Epidermal melanocyte (primary cell): ENCODE results near the gene PTCHD4.
A peak's percentile ranks its signal among the peaks of the same experiment; 100 is the strongest.
"Not testable (repeated sequence)": the region's sequence is repeated elsewhere in the genome, so short reads cannot be mapped to it uniquely, and the experiment has no call there.

Experiments
- DNase-seq: peaks from one replicate; pipeline ENCODE4 v3.0.0; 2011; ENCODE audit warnings: low spot score; ENCODE audit not compliant: insufficient read length

PTCHD4 gene

GRCh38 chr6:48111143-48111506 lies at the start of gene PTCHD4:
TSS of gene PTCHD4 (minus strand) at chr6:48111197. CDS start at chr6:48068957, 42,240 bp downstream.
- peak; percentile 67 for DNase-seq

DNA sequence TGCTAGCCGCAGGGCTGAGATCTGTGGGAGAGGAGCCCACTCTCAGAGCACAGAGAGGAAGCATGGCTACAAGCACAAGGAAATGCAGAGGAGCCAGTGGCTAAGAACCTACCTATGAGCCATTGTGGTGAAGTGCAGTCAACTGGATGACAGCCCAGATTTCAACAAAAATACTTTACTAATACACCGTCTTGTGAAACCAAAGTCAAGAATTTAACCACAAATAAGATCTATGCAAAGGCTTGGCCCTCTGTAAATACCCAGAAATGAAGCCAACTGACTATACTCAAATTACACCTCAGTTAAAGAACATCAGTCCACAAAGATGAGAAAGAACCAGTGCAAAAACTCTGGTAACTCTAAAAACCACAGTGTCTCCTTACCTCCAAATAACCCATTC lies 40.1 kb upstream of the PTCHD4 start:
- no peak for DNase-seq

DNA sequence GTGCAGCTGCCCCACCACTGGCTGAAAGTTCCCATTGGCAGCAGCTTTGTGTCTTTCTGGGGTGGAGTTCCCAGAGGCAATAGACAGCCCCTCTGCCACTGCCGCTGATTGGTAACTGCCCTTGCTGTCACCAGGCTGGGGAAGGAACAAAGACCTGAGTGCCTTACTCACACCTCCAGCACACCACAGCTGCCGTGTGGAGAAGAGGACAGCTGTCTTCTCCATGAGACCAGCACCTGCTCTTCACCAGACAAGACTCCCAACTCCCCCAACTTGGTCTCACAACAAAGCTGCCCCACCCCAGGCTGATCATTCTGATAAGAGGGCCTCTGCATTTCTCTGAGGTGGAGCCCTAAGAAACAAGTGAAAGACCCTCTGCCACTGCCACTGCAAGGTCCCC lies 39.7 kb upstream of the PTCHD4 start:
- no peak for DNase-seq

- no peak for DNase-seq
Observed at GRCh38 chr6:48147051-48147450, 36.1 kb upstream of the PTCHD4 start.

- DNase-seq: no peak
Observed at GRCh38 chr6:48144021-48144420, 33.0 kb upstream of the PTCHD4 start.

GRCh38 chr6:48141975-48142374 lies 31.0 kb upstream of the PTCHD4 start:
- DNase-seq: no peak

DNA sequence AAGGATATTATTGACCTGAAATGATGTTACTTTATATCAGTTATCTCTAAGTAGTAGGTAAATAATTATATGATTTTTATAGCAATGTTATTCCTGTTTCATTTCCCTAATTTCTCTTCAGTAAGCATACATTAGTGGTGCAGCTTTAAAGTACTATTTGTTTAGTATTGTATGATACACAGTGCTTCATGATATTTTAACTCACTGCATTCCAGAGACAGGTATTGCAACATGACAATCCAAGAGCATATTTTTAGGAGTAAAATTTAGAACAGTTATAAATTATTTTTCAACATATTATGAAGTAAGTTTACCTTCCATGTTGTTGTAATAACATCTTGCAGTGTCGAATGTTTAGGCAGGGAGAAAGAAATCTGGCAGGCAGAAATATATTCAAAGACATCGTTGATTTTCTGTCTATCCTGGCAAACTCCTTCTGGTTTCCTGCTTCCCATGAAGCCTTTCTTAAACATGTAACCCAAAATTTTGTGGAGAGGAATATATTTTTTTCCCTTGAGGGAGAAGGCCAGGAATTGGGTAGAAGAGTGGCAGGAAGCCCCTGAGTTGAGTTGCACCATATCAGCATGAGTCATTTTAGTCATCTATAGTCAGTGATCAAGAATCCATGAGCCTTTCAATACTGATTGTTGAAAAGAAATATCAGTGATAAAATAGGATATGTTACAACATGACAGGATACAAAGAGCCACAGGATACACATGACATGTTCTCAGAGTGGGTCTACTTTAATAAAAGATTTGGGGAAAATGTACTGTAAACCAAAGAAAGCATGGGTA lies 29.0 kb upstream of the PTCHD4 start:
- no peak for DNase-seq

DNA sequence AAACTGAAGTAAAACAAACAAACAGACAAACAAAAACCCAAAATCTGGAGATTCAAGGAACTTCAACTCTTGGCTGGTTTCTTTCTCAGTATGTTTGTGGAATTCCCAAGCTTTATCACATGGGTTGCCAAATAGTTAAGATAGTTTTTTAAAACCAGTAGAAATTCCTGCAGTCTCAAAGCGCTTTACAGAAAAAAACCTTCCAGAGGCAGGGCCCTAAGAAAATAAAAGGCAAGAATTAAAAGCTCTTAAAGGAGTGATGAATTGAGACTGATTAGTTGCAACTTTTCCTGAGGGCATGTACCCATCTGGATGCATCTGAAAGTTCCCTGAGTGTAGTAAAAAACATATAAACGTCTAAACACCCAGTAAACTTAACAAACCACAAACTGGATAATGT lies 25.9 kb upstream of the PTCHD4 start:
- DNase-seq: peak; percentile 18

DNA sequence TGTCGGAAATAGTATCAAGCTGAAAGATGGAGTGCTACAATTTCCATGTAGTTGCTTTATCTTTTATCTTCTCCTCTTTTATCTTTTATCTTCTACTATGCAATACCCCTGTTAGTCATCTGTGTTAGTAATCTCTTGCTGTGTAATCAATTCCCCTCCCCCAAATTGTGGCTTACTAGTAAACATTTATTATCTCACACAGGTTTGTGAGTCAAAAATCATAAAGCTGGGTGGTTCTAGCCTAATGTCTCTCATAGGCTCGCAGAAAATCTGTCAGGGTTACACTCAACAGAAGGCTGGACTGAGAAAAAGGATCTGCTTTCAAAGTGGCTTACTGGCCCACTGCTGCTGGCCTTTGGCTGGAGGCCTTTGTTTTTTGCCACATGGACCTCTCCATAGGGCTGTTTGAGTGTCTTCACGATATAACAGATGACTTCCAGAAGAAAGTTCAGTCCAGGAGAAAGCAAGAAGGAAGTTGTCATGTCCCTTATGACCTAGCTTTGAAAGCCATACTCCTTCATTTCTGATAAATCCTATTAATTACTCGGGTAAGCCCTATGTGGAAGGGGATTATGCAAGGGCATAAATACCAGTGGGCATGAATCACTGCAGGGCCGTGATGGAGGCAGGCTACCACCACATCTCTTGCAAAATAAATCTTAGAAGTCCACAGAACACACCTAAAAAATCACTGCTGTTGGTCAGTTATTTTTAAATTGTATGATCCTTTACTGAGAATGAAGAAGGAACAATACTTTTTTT lies 24.5 kb upstream of the PTCHD4 start:
- DNase-seq: peak; percentile 21

DNA sequence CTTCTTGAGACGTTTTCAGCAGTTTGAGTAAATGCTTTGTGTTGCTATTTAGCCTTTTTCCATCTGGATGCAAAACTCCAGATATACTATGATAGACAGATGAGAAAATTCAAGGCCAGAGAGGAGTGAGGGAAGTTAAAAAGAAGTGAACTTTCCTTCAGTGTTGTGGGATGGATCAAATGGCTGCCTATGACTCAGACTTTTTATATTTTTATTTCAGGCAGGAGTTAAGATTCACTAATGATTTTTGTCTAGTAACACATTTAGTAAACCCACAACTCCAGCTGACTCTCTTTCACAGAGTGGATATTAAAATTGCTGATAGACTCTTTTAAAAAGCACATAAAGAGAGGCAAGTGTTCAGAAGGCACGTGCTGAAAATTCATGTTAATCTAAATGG lies 23.2 kb upstream of the PTCHD4 start:
- no peak for DNase-seq

GRCh38 chr6:48123601-48124000 lies 12.6 kb upstream of the PTCHD4 start:
- no peak for DNase-seq

- not testable (repeated sequence) for DNase-seq
Observed at GRCh38 chr6:48121983-48122749, 11.2 kb upstream of the PTCHD4 start.

- DNase-seq: no peak
Observed at GRCh38 chr6:48116699-48117645, 6.0 kb upstream of the PTCHD4 start.

DNA sequence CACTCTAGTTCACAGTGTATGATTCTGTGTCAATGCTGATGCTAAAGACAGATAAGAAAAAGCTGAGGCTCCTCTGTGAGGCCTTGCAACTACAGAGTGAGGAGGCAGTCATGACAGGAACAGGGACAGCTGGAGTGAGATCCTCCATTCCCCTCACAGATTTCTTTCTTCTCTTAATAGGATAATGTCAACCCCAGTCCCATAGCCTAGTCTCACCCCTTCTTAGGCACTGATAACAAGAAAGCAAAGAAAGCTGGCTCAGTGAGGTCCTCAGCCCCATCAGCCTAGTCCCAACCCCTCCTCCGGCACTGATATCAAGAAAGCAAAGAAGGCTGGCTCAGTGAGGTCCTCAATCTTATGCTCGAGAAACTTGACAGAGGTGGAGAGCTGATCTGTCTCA lies 2.1 kb upstream of the PTCHD4 start:
- no peak for DNase-seq

- DNase-seq: no peak
Observed at GRCh38 chr6:48111575-48111974, 578 bp upstream of the PTCHD4 start.

DNA sequence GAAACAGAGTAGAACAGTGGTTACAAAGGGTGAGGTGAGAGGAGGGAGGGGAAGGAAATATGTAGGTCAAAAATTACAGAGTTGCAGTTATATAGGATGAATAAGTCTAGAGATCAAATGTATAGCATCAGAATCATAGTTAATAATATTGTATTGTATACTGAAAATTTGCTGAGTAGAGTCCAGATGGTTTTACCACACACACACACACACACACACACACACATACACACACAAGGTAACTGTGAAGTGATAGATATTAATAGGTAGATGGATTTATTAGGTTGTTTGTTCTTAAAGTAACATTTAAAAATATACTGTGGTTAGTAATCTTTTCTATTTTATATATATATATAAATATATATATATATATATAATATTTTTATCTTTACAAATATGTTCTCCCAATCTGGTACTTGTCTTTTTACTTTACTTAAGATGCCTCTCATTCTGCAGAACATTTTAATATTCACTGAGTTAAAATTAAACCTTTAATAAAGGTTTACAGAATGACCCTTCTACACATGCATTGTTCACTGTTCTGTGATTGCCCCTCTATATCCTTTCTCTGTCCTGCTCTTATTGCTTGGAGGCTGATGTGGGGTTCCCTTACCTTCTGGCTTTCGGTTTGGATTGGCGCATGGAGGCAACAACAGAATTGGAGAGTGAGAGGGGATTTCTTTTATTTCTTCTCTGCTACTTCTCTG lies 408 bp downstream of the PTCHD4 start:
- no peak for DNase-seq

DNA sequence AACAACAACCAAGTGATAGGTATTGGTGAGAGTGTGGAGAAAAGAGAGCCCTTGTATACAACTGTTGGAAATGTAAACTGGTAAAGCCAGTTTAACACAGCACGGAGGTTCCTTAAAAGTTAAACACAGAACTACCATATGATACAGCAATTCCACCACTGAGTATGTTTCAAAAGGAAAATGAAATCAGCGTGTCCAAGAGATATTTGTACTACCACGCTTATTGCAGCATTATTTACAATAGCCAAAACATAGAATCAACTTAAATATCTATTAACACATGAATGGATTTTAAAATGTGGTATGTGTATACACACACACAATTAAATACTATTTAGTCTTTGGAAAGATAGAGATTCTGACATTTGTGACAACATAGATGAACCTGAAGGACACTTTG lies 1.1 kb downstream of the PTCHD4 start:
- no peak for DNase-seq

- DNase-seq: not testable (repeated sequence)
Observed at GRCh38 chr6:48102476-48103195, 8.4 kb downstream of the PTCHD4 start.

- DNase-seq: no peak
Observed at GRCh38 chr6:48101290-48101689, 9.7 kb downstream of the PTCHD4 start.

DNA sequence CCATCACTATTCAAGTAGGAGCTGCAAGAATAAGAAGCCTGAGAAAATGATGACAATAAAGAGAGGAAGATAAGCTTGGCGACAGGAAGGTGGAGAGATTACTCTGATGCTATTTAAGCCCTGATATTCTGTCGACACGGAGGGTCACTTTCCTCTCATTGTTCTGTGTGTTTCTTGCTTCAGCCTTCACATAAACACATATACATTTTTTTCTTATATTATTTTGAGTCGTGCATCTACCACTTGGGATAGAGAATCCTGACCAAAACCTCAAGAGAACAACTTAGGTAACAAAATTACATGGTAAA lies 10.5 kb downstream of the PTCHD4 start:
- no peak for DNase-seq
